ENCODE measurements around the gene IGFLR1.

DNA sequence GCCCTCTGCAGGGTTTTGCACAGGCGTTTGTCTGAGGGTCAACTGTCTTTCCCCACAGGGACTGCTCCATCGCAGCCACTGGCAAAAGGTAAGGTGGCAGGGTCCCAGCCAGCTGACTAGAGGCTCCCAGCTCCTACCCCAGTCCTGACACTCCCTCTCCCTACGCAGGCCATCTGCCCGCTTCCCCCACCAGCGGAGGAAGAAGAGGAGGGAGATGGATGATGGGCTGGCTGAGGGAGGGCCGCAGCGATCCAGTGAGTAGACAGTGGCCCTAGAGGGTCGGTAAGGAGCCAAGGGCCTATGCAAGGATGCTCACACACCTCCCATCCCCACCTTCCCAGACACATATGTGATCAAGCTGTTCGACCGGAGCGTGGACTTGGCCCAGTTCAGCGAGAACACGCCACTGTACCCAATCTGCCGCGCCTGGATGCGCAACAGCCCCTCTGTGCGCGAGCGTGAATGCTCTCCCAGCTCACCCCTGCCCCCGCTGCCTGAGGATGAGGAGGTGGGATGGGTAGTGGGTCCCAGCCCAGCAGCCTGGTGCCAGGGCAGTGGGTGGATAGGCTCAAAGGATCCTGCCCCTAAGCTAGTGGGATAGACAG, 10.6 kb upstream of the IGFLR1 start:
- TF ChIP-seq ATF2 (CRISPR knock-in tag; IDR thresholded peaks at IDR 0.05; ENCODE audit: borderline replicate concordance, low read depth) (no peak), JUN (CRISPR knock-in tag; IDR thresholded peaks at IDR 0.05) (no peak), FOXJ3 (CRISPR knock-in tag; IDR thresholded peaks at IDR 0.05; ENCODE audit: borderline replicate concordance) (no peak), CREM (CRISPR knock-in tag; IDR thresholded peaks at IDR 0.05) (no peak), SMAD3 (CRISPR knock-in tag; IDR thresholded peaks at IDR 0.05; ENCODE audit: borderline replicate concordance) (no peak), ZNF138 (CRISPR knock-in tag; conservative IDR thresholded peaks at IDR 0.05) (no peak)
- TF ChIP-seq, protein P1, sequence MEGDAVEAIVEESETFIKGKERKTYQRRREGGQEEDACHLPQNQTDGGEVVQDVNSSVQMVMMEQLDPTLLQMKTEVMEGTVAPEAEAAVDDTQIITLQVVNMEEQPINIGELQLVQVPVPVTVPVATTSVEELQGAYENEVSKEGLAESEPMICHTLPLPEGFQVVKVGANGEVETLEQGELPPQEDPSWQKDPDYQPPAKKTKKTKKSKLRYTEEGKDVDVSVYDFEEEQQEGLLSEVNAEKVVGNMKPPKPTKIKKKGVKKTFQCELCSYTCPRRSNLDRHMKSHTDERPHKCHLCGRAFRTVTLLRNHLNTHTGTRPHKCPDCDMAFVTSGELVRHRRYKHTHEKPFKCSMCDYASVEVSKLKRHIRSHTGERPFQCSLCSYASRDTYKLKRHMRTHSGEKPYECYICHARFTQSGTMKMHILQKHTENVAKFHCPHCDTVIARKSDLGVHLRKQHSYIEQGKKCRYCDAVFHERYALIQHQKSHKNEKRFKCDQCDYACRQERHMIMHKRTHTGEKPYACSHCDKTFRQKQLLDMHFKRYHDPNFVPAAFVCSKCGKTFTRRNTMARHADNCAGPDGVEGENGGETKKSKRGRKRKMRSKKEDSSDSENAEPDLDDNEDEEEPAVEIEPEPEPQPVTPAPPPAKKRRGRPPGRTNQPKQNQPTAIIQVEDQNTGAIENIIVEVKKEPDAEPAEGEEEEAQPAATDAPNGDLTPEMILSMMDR (IDR thresholded peaks at IDR 0.05): no peak
